ENCODE measurements around the gene DNAJC5.

DNAJC5 gene

GRCh38 chr20:63961664-63962425 lies 66.9 kb downstream of the DNAJC5 start:
- H3K4me1 ChIP-seq (ENCODE audit: low read depth, poor library complexity, severe bottlenecking): peaks cover 21% of the 10 kb centered on the region
- no peaks in the 10 kb centered on the region for H4K20me1 ChIP-seq (ENCODE audit: insufficient read depth)
- H3K36me3 ChIP-seq (ENCODE audit: insufficient read depth): no peaks in the 10 kb centered on the region; the same call in 1 of the 2 replicates
- no peak for TF ChIP-seq CTCF (conservative IDR thresholded peaks at IDR 0.05; ENCODE audit: low read depth, low read length)
- H3K9ac ChIP-seq: no peak overlapping the region
- no peak overlapping the region for H3K4me3 ChIP-seq (IDR thresholded peaks at IDR 0.05; ENCODE audit: insufficient read depth, low read depth, low read length)
- no peak overlapping the region for H3K27ac ChIP-seq
- no peaks in the 10 kb centered on the region for H3K79me2 ChIP-seq (ENCODE audit: insufficient read depth, low read depth)
- no peaks in the 10 kb centered on the region for H3K27me3 ChIP-seq (ENCODE audit: insufficient read depth, low read depth)
- H3K4me2 ChIP-seq: no peak overlapping the region
- H2AFZ ChIP-seq (ENCODE audit: low read depth): no peak overlapping the region

- no peak overlapping the region for H3K9ac ChIP-seq
- no peaks in the 10 kb centered on the region for H4K20me1 ChIP-seq (ENCODE audit: insufficient read depth)
- no peaks in the 10 kb centered on the region; the same call in 1 of the 2 replicates for H3K36me3 ChIP-seq (ENCODE audit: insufficient read depth)
- TF ChIP-seq CTCF (conservative IDR thresholded peaks at IDR 0.05; ENCODE audit: low read depth, low read length): no peak
- H2AFZ ChIP-seq (ENCODE audit: low read depth): no peak overlapping the region
- no peak overlapping the region for H3K4me3 ChIP-seq (IDR thresholded peaks at IDR 0.05; ENCODE audit: insufficient read depth, low read depth, low read length)
- peaks cover 16% of the 10 kb centered on the region for H3K4me1 ChIP-seq (ENCODE audit: low read depth, poor library complexity, severe bottlenecking)
- no peak overlapping the region for H3K4me2 ChIP-seq
- no peak overlapping the region for H3K27ac ChIP-seq
- no peaks in the 10 kb centered on the region for H3K27me3 ChIP-seq (ENCODE audit: insufficient read depth, low read depth)
- no peaks in the 10 kb centered on the region; the same call in 1 of the 2 replicates for H3K79me2 ChIP-seq (ENCODE audit: insufficient read depth, low read depth)
Measured at GRCh38 chr20:63962426-63963347, 67.8 kb downstream of the DNAJC5 start.

GRCh38 chr20:63963348-63963741 lies 68.4 kb downstream of the DNAJC5 start:
- H3K27me3 ChIP-seq (ENCODE audit: insufficient read depth, low read depth): no peaks in the 10 kb centered on the region
- no peak overlapping the region for H3K9ac ChIP-seq
- H4K20me1 ChIP-seq (ENCODE audit: insufficient read depth): no peaks in the 10 kb centered on the region
- no peak for TF ChIP-seq CTCF (conservative IDR thresholded peaks at IDR 0.05; ENCODE audit: low read depth, low read length)
- no peaks in the 10 kb centered on the region; the same call in 1 of the 2 replicates for H3K36me3 ChIP-seq (ENCODE audit: insufficient read depth)
- peaks cover 6% of the 10 kb centered on the region; the same call in 1 of the 2 replicates for H3K79me2 ChIP-seq (ENCODE audit: insufficient read depth, low read depth)
- H3K4me1 ChIP-seq (ENCODE audit: low read depth, poor library complexity, severe bottlenecking): peaks cover 10% of the 10 kb centered on the region
- no peak overlapping the region for H2AFZ ChIP-seq (ENCODE audit: low read depth)
- no peak overlapping the region for H3K4me2 ChIP-seq
- no peak overlapping the region for H3K27ac ChIP-seq
- no peak overlapping the region for H3K4me3 ChIP-seq (IDR thresholded peaks at IDR 0.05; ENCODE audit: insufficient read depth, low read depth, low read length)

- H3K27me3 ChIP-seq (ENCODE audit: insufficient read depth, low read depth): no peaks in the 10 kb centered on the region
- no peak overlapping the region for H3K9ac ChIP-seq
- no peak for TF ChIP-seq CTCF (conservative IDR thresholded peaks at IDR 0.05; ENCODE audit: low read depth, low read length)
- no peak overlapping the region for H3K27ac ChIP-seq
- H3K79me2 ChIP-seq (ENCODE audit: insufficient read depth, low read depth): peaks cover 11% of the 10 kb centered on the region
- H4K20me1 ChIP-seq (ENCODE audit: insufficient read depth): no peaks in the 10 kb centered on the region
- H2AFZ ChIP-seq (ENCODE audit: low read depth): no peak overlapping the region
- peaks cover 10% of the 10 kb centered on the region for H3K4me1 ChIP-seq (ENCODE audit: low read depth, poor library complexity, severe bottlenecking)
- H3K4me3 ChIP-seq (IDR thresholded peaks at IDR 0.05; ENCODE audit: insufficient read depth, low read depth, low read length): no peak overlapping the region
- H3K4me2 ChIP-seq: no peak overlapping the region
- no peaks in the 10 kb centered on the region; the same call in 1 of the 2 replicates for H3K36me3 ChIP-seq (ENCODE audit: insufficient read depth)
Measured at GRCh38 chr20:63963784-63964301, 68.9 kb downstream of the DNAJC5 start.
